GM21423 (cell line): ENCODE data around the gene IFI44.

Source experiments
- ATAC-seq: cut with Tn5 transposase; IDR thresholded peaks from one replicate; pipeline ENCODE4 v1.9.1; 2021; ENCODE audit warnings: mild to moderate bottlenecking, moderate library complexity; ENCODE audit not compliant: unreplicated experiment

IFI44 gene

DNA sequence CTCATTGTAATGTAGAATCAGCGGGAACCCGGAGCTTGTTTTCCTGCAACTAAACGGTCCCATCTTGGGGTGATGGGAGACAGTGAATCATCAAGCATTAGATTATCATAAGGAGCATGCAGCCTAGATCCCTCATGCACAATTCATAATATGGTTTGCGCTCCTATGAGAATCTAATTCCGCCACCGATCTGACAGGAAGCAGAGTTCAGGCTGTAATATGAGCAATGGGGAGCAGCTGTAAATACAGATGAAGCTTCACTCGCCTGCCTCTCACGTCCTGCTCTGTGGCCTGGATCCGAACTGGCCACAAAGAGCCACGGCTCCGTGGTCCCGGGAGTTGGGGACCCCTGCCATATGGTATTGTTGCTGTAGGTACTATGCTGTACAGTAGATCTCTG lies 1.6 kb downstream of the IFI44 start:
- peak; percentile 43 for ATAC-seq

DNA sequence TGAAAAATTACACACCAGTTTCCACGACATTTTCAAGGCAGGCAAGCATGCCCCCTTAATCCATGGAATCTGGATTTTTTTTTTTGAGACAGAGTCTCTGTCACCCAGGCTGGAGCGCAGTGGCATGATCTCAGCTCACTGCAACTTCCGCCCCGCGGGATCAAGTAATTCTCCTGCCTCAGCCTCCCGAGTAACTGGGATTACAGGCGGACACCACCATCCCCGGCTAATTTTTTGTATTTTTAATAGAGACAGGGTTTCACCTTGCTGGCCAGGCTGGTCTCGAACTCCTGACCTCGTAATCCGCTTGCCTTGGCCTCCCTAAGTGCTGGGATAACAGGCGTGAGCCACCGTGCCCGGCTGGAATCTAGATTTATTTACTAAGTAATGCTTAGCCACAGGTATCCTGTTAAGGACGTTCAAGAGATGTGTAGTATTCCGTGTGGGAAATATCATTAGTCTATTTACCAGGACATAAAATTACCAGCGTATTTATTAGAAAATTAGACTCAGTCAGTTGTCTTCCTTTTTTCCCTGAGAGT lies 2.5 kb downstream of the IFI44 start:
- no peak for ATAC-seq

DNA sequence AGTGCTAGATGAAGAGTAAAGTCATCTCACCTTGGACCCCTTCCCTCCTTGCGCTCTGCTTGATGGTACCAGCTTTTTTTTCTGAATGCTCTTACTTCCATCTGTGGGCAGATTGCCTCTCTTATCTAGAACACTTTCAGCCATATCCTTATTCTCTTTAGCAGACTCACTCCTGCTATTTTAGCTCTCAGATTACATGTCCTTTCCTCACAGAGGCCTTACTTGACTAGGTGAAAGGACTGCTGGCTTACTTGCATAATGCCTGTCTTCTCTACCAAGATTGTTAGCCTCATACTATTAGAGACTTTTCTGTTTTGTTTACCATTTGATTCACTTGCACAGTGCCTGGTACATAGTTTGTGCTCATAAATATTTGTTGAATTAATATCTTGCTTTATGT lies 9.3 kb downstream of the IFI44 start:
- ATAC-seq, result no peak

DNA sequence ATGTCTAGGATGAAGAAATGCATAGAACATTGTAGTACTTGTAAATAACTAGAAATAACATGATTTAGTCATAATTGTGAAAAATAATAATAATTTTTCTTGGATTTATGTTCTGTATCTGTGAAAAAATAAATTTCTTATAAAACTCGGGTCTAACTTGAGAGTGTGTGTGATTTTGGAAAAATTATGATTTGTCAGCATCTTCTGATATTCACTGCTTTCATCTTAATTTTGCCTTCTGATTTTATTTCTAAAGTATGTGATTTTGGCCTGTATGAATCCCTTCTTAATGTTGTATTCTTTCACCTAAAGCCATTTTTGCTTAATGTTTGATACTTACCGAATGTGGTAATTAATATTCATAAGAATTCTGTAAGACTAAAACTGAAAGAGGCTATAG lies 14.3 kb downstream of the IFI44 start:
- ATAC-seq, result no peak

DNA sequence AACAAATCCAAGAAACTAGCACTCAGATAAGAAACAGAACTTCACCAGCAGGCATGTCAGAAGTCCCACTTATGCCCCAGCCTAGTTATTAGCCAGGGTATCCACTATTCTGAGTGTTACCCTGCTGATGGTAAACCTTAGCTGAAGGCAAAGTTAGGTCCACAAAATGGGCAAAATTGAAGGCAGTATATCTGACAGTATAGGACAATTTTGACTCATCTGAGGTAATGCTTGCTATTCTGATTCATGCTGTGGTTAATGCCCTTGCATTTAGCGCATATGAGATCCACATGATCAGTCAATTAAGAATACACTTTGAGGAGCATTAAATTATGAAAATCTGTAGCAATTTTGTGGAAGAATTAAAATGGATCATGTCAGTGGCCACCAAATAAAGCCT lies 15.1 kb downstream of the IFI44 start:
- ATAC-seq, result no peak

DNA sequence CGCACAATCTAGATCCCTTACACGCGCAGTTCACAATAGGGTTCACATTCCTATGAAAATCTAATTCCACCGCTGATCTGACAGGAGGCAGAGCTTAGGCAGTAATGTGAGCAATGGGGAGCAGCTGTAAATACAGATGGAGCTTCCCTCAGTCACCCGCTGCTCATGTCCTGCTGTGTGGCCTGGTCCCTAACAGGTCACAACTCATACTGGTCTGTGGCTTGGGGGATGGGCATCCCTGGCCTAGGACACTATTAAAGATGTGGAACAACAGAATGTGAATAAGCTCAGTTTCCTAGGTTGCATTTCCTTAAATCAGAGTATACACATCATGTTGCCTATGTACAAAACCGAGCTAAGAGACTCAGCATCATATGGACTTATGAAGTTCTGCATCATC lies 16.2 kb downstream of the IFI44 start:
- ATAC-seq, result no peak

DNA sequence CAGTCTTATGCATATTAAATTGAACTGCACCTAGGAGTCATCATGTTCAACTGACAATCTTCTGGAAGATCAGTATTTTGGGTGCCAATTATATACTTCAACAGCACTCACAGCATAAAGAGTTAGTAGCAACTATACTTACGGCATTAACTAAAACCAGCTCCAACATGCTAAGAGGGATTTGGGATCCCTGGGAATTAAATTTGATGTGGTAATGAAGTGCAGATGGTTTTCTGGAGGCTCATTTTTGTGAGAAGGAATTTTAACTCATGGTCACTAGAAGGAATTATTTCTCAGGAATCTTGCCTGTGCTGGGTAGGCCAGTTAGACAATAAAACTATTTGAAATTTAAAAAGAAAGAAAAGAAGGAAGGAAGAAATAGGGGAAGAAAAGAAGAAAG lies 18.3 kb downstream of the IFI44 start:
- ATAC-seq, result no peak

DNA sequence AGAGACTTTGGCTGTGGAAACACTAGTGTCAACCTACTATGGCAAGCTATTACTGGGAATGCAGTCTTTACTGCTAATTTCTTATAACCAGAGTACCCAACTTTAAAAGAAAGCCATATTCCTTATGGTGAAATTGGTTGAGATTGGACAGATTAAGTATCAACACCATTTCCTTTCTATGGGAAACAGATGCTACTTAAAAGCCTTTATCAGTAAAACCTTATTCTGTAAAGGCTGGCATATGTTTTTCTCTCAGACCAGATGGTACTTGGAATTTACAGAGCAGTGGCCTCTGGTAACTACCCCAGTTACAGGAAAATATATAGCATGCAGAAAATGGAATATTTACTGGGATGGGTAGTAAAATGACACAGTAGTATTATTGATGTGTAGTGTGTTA lies 18.8 kb downstream of the IFI44 start:
- no peak for ATAC-seq

DNA sequence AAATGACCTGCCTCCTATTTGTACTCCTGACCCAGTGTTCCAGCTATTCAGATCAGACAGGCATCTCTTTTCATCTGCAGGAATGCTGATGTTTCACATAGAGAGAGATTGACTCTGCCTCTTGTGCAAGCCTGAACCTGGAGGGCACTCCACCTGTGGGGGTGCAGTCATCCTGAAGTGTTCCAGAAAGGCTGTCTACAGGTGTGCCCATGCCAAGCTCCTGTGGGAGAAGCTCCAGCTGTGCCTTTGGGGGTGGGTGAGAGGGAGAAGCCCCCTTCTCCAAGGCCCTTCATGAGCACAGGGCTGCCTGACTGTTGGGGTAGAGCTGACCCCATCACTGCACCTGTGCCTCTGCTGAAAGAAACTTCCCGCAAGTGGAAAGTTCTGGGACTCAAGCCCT lies 22.8 kb downstream of the IFI44 start:
- no peak for ATAC-seq

DNA sequence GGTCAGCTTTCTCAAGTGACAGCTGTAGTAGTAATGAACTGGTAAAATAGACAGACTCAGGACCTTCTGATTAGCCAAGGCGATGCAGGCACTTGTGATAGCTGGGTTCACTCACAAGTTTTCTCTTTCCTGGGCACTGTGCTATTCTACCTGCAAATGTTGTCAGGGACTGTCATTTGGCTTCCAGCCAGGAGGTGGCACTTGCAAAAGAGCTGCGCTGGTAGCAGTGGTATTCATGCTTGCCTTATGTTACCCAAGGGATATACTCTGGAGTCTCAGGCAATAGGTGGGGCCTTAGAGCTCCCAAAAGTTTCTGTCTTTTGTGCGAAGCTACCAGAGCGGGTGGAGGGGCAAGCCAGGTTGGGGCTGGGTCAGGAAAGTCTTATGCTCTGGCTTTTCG lies 23.5 kb downstream of the IFI44 start:
- ATAC-seq, result no peak

DNA sequence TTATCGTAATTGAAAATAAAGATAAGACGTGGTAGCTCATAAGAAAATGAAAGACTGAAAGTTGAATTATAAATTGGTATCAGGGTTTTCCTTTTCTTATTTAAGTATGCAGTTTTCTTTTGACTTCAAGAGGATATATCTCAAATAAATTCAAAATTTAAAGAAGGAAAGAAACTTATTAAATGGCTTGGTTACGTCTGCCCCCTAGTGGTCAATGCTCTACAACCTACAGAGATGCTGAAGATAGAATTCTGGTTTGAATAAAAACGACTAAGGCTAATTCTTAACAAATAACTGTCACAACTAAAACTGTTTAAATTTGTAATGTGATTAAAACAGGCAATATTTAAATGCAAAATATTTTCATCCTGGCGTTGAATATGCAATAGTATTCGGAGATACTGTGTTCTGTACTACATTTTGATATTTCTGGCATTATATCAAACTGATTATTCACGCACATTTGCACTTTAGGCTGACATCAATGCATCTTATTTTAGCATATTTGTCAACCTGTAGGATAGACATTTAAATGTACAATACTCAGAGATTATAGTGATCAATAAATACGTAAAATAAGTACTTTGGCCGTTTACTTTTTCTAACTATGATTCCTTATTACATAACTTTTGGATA lies 26.8 kb downstream of the IFI44 start:
- no peak for ATAC-seq

DNA sequence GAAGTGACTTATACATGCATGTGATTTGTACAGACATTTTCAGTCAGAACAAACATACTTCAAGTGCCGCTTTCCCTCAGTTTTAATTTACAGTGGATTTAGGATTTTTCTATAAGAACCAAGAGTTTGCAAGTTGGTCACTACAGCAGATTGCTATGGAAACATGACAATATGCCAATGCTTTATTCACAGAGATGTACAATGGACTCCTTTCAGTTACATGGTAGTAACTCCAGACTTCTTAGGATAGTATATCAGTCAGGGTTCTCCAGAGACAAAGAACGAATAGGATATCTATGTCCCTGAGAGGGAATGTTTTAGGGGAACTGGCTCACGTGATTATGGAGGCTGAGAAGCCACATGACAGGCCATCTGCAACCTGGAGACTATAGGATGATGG lies 27.4 kb downstream of the IFI44 start:
- ATAC-seq, result no peak

DNA sequence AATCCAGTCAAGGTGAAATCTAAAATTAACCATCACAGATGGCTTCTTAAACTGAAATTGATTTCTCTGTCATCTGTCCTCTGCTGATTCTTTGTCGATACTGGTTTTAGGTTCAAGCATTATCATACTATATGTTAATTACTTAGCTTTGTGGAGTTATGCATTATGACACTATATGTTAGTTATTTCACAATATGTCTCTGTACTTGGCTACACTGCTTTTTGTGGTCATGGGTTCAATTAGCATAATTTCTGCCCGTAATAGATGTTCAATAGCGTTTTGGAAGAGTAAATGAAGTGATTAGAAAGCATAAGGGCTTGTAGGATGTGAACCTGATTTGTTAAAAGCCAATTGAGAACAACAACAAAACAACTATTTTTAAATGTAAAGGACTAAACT lies 28.2 kb downstream of the IFI44 start:
- ATAC-seq, result no peak

DNA sequence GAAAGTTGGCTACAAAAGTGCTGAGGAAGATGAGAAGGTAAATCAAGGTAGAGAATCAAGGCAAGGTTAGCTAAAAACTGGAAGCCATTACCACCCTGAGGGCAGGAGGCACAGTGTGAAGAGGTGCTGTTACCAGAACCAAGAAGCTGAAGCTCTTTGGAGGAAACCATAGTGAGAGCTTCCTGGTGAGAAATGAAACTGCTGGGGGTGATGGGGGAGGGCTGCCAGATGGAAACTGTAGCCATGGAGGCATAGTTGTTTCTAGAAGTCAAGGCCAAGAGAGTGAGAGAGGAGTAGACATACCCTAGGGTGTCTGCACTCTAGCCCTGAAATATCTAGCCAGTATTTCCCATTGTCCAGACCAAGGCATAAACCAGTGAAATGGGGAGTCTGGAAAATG lies 28.7 kb downstream of the IFI44 start:
- peak; percentile 87 for ATAC-seq

DNA sequence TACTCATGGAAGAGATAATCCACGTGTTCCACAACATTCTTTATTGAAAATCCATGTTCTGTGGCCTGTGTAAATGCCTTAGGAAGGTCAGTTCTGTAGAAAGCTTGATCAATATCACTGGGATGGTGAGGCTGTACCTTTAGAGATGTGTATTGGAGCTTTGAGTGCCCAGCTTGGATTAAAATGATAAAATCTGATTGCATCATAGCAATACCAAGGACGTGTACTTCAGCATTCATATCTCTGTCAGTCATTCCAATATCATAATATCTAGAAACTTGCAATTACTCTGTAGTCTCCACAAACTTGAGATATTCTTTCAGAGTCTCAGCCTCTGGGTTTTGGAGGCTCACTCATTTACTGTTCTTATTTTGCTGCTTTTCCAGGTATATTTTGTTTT lies 31.6 kb downstream of the IFI44 start:
- ATAC-seq, result no peak

DNA sequence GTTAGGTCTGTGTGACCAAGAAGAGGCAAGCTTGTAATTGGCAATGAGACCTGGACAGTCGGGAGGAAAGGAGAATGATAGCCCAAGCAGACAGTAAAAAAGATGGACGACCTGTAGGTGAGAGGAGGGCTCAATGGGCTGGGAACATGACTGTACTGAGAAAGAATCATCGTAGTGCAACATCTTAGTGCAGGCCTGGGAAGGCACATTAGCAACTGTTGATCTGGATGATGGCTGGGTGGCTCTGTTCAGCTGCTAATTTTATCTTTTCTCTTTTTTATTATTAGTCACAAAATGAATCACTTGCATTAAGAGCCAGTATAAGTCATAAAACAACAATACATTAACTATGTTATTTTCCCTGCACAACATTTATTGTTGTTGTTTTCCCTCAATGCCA lies 32.9 kb downstream of the IFI44 start:
- ATAC-seq, result no peak

DNA sequence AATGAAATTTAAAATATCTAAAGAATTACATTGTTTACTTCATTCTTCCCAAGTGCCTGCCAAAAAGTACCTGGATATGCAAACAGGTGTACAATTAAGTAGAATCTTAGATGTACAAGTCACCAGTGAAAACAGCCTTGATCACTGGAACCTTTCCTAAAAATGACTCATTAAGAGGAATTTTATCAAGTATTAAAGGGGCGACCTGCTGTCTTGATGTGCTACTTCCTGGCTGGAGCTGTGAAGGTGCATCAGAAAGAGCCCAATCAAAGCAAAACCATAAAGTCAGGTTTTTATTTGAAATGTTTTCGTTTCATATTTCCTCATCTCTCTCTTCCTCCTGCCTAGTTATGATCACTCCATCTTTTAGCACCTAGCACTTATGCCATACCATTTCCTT lies 33.4 kb downstream of the IFI44 start:
- no peak for ATAC-seq

DNA sequence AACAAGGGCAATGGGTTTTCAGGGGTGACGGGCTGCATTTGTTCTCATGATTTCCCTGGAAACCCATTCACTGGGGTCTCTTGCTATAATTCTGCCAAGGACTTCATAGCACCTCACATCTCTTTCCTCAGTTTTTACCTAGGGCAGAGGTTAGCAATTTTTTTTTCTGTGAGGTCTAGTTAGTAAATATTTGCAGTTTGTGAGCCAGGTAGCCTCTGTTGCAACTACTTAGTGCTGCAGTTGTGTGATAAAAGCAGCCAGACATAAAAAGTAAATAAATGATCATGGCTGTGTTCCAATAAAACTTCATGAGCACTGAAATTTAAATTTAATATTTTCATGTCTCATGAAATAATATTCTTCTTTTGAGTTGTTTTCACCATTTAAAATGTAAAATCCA lies 37.7 kb downstream of the IFI44 start:
- ATAC-seq, result no peak

DNA sequence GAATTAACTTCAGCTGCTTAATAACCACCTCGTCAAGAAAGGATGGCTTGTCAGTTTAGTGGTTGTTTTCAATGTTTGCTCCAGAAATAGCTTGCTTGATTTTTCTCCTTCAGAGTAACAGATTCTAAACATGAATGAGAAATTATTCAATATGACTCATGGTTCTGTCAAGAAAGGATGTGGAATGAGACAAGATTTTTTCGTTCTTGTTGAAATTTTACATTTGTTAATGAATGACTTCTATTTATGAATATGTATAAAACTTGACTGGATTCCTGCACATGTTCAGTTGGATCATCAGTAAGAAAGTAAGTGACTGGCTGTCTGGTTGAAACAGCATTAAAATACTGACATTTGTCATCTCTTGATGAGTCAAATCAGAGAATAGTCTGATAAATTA lies 38.3 kb downstream of the IFI44 start:
- ATAC-seq, result no peak

DNA sequence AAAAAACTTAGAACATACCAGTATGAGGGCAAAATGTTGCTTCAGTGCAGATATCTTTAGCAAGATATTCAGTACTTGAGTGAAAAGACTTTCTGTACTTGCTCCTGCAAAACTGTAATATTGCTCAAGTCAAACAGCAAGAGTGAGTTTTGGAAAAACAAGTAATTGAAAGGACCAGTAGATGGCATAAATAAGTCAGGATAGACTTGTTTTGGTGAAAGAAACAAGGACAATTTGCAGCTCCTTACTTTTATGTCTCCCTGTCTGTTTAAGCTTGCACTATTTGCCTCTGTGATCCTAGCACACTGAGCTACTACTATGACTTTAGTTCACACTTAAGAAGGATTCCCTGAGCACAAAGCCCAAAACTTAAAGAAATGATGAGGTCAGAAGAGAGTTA lies 39.1 kb downstream of the IFI44 start:
- ATAC-seq, result no peak

DNA sequence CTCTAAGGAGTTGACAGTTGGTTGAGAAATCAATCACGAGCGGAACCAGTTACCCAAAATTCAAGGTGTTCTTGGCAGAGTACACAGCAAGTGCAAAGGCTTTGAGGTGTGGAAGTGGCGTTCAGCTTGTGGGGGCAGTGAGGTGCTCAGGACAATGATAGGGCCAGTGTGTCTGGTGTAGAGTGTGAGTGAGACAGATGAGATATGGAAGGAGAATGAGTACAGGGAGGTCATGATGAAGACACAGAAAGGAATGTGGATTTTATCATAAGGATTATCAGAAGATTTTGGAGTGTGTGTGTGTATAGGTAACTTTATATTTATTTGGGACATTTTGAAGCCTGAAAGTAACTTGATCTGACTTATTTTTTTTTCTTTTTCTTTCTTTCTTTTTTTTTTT lies 40.9 kb downstream of the IFI44 start:
- ATAC-seq, result no peak

DNA sequence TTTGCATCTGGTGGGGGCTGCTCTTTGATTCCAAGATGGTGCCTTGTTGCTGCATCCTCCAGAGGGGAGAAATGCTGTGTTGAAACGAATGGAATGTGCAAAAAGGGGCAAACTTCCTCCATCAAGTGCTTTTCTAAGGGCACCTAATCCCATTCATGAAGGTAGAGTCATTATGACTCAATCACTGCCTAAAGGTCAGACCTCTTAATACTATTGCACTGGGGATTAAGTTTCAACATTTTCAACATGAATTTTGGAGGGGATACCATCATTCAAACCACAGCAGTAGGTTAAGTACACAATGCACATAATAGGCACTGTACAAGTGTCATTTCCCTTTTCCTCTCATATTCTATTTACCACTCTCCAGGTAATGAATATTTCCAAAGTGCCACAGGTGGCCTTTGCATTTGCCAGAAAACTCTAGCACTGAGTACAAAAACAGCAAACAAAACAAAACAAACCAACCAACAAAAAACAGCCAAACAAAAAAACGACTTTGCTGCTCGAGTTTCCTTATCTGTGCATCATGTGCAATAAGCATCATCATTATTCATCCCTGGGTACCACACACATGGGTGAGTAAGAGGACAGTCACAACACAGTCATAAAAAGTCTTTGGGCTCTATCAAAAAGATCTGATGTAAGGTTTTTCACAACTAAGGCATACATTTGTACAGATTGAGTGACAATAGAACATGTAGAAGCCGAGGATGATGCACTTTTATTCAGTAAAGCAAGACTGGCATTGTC lies 42.5 kb downstream of the IFI44 start:
- ATAC-seq, result no peak

DNA sequence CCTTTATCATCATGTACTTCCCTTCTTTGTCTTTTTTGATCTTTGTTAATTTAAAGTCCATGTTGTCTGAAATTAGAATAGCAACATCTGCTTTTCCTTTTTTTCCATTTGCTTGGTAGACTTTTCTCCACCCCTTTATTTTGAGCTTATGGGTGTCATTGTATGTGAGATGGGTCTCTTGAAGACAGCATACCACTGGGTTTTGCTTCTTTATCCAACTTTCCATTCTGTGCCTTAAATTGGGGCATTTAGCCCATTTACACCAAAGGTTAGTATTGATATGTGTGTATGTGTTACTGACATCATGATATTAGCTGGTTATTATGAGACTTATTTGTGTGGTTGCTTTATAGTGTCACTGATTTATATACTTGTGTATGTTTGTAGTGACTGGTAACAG lies 50.2 kb downstream of the IFI44 start:
- no peak for ATAC-seq
